GM19240 (cell line): ENCODE data around the gene SLC15A4.

Experiments
- DNase-seq: peaks from one replicate; pipeline ENCODE4 v3.0.0; 2011; ENCODE audit warnings: low spot score; ENCODE audit not compliant: insufficient read length

SLC15A4 gene

GRCh38 chr12:128755566-128755965, 68.2 kb downstream of the SLC15A4 start:
- no peak for DNase-seq

GRCh38 chr12:128754275-128754674, 69.5 kb downstream of the SLC15A4 start:
- no peak for DNase-seq

- no peak for DNase-seq
These were observed 70.3 kb downstream of the SLC15A4 start for GRCh38 chr12:128753438-128753837.

- no peak for DNase-seq
These were observed 71.4 kb downstream of the SLC15A4 start for GRCh38 chr12:128752386-128752785.

GRCh38 chr12:128747441-128747840, 76.3 kb downstream of the SLC15A4 start:
- no peak for DNase-seq

GRCh38 chr12:128745772-128746689, 77.7 kb downstream of the SLC15A4 start:
- no peak for DNase-seq

GRCh38 chr12:128743916-128744315, 79.8 kb downstream of the SLC15A4 start:
- DNase-seq = no peak
